ENCODE measurements around the gene PLEKHM2.
A peak's percentile ranks its signal among the peaks of the same experiment; 100 is the strongest.

Gene PLEKHM2

GRCh38 chr1:15758953-15759661, 75.0 kb downstream of the PLEKHM2 start:
- Histone ChIP-seq H2AFZ (ENCODE audit: low read depth, low read length) (peak overlapping the region; percentile 63), H3K27me3 (ENCODE audit: insufficient read depth, low read length) (peaks cover 25% of the 10 kb centered on the region), H3K4me1 (ENCODE audit: insufficient read depth, low read length) (peaks cover 27% of the 10 kb centered on the region), H3K9me3 (ENCODE audit: low read length) (no peaks in the 10 kb centered on the region), H3K4me3 (ENCODE audit: low read length) (peak overlapping the region; percentile 54), H3K36me3 (ENCODE audit: insufficient read depth, low read length) (no peaks in the 10 kb centered on the region)

- H3K4me1 ChIP-seq (ENCODE audit: insufficient read depth, low read length) = peaks cover 27% of the 10 kb centered on the region
Measured at GRCh38 chr1:15760520-15761211, 76.5 kb downstream of the PLEKHM2 start.

GRCh38 chr1:15761366-15762128, 77.4 kb downstream of the PLEKHM2 start:
- Histone ChIP-seq H3K4me3 (ENCODE audit: low read length) (no peak overlapping the region), H2AFZ (ENCODE audit: low read depth, low read length) (no peak overlapping the region), H3K36me3 (ENCODE audit: insufficient read depth, low read length) (peaks cover 3% of the 10 kb centered on the region), H3K27me3 (ENCODE audit: insufficient read depth, low read length) (peaks cover 21% of the 10 kb centered on the region), H3K4me1 (ENCODE audit: insufficient read depth, low read length) (peaks cover 21% of the 10 kb centered on the region), H3K9me3 (ENCODE audit: low read length) (no peaks in the 10 kb centered on the region)

More at GRCh38 chr1:15760520-15761211, 76.5 kb downstream of the PLEKHM2 start:
- H2AFZ ChIP-seq (ENCODE audit: low read depth, low read length) = no peak overlapping the region
- no peaks in the 10 kb centered on the region for H3K9me3 ChIP-seq (ENCODE audit: low read length)
- peaks cover 25% of the 10 kb centered on the region for H3K27me3 ChIP-seq (ENCODE audit: insufficient read depth, low read length)
- H3K4me3 ChIP-seq (ENCODE audit: low read length) = no peak overlapping the region
- H3K36me3 ChIP-seq (ENCODE audit: insufficient read depth, low read length) = peaks cover 3% of the 10 kb centered on the region

- peaks cover 3% of the 10 kb centered on the region for H3K36me3 ChIP-seq (ENCODE audit: insufficient read depth, low read length)
- H3K4me3 ChIP-seq (ENCODE audit: low read length) = no peak overlapping the region
- peaks cover 11% of the 10 kb centered on the region for H3K27me3 ChIP-seq (ENCODE audit: insufficient read depth, low read length)
- no peaks in the 10 kb centered on the region for H3K9me3 ChIP-seq (ENCODE audit: low read length)
- H3K4me1 ChIP-seq (ENCODE audit: insufficient read depth, low read length) = peaks cover 16% of the 10 kb centered on the region
- no peak overlapping the region for H2AFZ ChIP-seq (ENCODE audit: low read depth, low read length)
Measured at GRCh38 chr1:15762546-15762945, 78.4 kb downstream of the PLEKHM2 start.

GRCh38 chr1:15764269-15764764, 80.2 kb downstream of the PLEKHM2 start:
- peaks cover 3% of the 10 kb centered on the region for H3K36me3 ChIP-seq (ENCODE audit: insufficient read depth, low read length)
- H3K27me3 ChIP-seq (ENCODE audit: insufficient read depth, low read length) = peaks cover 3% of the 10 kb centered on the region
- H3K4me1 ChIP-seq (ENCODE audit: insufficient read depth, low read length) = peaks cover 7% of the 10 kb centered on the region
- H3K9me3 ChIP-seq (ENCODE audit: low read length) = no peaks in the 10 kb centered on the region
- no peak overlapping the region for H3K4me3 ChIP-seq (ENCODE audit: low read length)
- H2AFZ ChIP-seq (ENCODE audit: low read depth, low read length) = no peak overlapping the region

GRCh38 chr1:15764890-15765289, 80.8 kb downstream of the PLEKHM2 start:
- Histone ChIP-seq H3K36me3 (ENCODE audit: insufficient read depth, low read length) (peaks cover 3% of the 10 kb centered on the region), H3K4me1 (ENCODE audit: insufficient read depth, low read length) (peaks cover 3% of the 10 kb centered on the region), H3K9me3 (ENCODE audit: low read length) (no peaks in the 10 kb centered on the region), H3K27me3 (ENCODE audit: insufficient read depth, low read length) (no peaks in the 10 kb centered on the region), H2AFZ (ENCODE audit: low read depth, low read length) (no peak overlapping the region), H3K4me3 (ENCODE audit: low read length) (no peak overlapping the region)

GRCh38 chr1:15765495-15766194, 81.5 kb downstream of the PLEKHM2 start:
- H3K4me1 ChIP-seq (ENCODE audit: insufficient read depth, low read length) = peaks cover under 1% of the 10 kb centered on the region
- H3K9me3 ChIP-seq (ENCODE audit: low read length) = no peaks in the 10 kb centered on the region
- peaks cover 3% of the 10 kb centered on the region for H3K36me3 ChIP-seq (ENCODE audit: insufficient read depth, low read length)
- no peaks in the 10 kb centered on the region for H3K27me3 ChIP-seq (ENCODE audit: insufficient read depth, low read length)
- H2AFZ ChIP-seq (ENCODE audit: low read depth, low read length) = no peak overlapping the region
- no peak overlapping the region for H3K4me3 ChIP-seq (ENCODE audit: low read length)

GRCh38 chr1:15767941-15768340, 83.8 kb downstream of the PLEKHM2 start:
- Histone ChIP-seq H3K4me1 (ENCODE audit: insufficient read depth, low read length) (no peaks in the 10 kb centered on the region), H3K27me3 (ENCODE audit: insufficient read depth, low read length) (no peaks in the 10 kb centered on the region), H3K36me3 (ENCODE audit: insufficient read depth, low read length) (peaks cover 3% of the 10 kb centered on the region), H3K4me3 (ENCODE audit: low read length) (no peak overlapping the region), H2AFZ (ENCODE audit: low read depth, low read length) (no peak overlapping the region), H3K9me3 (ENCODE audit: low read length) (no peaks in the 10 kb centered on the region)

- H3K9me3 ChIP-seq (ENCODE audit: low read length) = no peaks in the 10 kb centered on the region
- no peak overlapping the region for H2AFZ ChIP-seq (ENCODE audit: low read depth, low read length)
- no peak overlapping the region for H3K4me3 ChIP-seq (ENCODE audit: low read length)
- no peaks in the 10 kb centered on the region for H3K27me3 ChIP-seq (ENCODE audit: insufficient read depth, low read length)
- peaks cover 3% of the 10 kb centered on the region for H3K36me3 ChIP-seq (ENCODE audit: insufficient read depth, low read length)
- H3K4me1 ChIP-seq (ENCODE audit: insufficient read depth, low read length) = no peaks in the 10 kb centered on the region
Measured at GRCh38 chr1:15768388-15768787, 84.3 kb downstream of the PLEKHM2 start.

- Histone ChIP-seq H2AFZ (ENCODE audit: low read depth, low read length) (no peak overlapping the region), H3K4me1 (ENCODE audit: insufficient read depth, low read length) (no peaks in the 10 kb centered on the region), H3K36me3 (ENCODE audit: insufficient read depth, low read length) (peaks cover 2% of the 10 kb centered on the region), H3K27me3 (ENCODE audit: insufficient read depth, low read length) (no peaks in the 10 kb centered on the region), H3K9me3 (ENCODE audit: low read length) (no peaks in the 10 kb centered on the region), H3K4me3 (ENCODE audit: low read length) (no peak overlapping the region)
Measured at GRCh38 chr1:15770313-15770962, 86.3 kb downstream of the PLEKHM2 start.

GRCh38 chr1:15771836-15772515, 87.9 kb downstream of the PLEKHM2 start:
- no peaks in the 10 kb centered on the region for H3K27me3 ChIP-seq (ENCODE audit: insufficient read depth, low read length)
- no peak overlapping the region for H3K4me3 ChIP-seq (ENCODE audit: low read length)
- H3K9me3 ChIP-seq (ENCODE audit: low read length) = no peaks in the 10 kb centered on the region
- H3K36me3 ChIP-seq (ENCODE audit: insufficient read depth, low read length) = peaks cover 2% of the 10 kb centered on the region
- H3K4me1 ChIP-seq (ENCODE audit: insufficient read depth, low read length) = no peaks in the 10 kb centered on the region
- H2AFZ ChIP-seq (ENCODE audit: low read depth, low read length) = no peak overlapping the region

GRCh38 chr1:15775706-15776105, 91.6 kb downstream of the PLEKHM2 start:
- no peaks in the 10 kb centered on the region for H3K27me3 ChIP-seq (ENCODE audit: insufficient read depth, low read length)
- H3K9me3 ChIP-seq (ENCODE audit: low read length) = no peaks in the 10 kb centered on the region
- H3K4me3 ChIP-seq (ENCODE audit: low read length) = no peak overlapping the region
- no peak overlapping the region for H2AFZ ChIP-seq (ENCODE audit: low read depth, low read length)
- peaks cover 2% of the 10 kb centered on the region for H3K36me3 ChIP-seq (ENCODE audit: insufficient read depth, low read length)
- no peaks in the 10 kb centered on the region for H3K4me1 ChIP-seq (ENCODE audit: insufficient read depth, low read length)
